HG02798 (cell line): ENCODE measurements around the gene STXBP6.
"Not testable (repeated sequence)": the region's sequence is repeated elsewhere in the genome, so short reads cannot be mapped to it uniquely, and the experiment has no call there.

Experiments
- ATAC-seq: cut with Tn5 transposase; IDR thresholded peaks from one replicate; pipeline ENCODE4 v1.9.1; 2021; ENCODE audit warnings: mild to moderate bottlenecking; ENCODE audit not compliant: unreplicated experiment, poor library complexity

Gene STXBP6

DNA sequence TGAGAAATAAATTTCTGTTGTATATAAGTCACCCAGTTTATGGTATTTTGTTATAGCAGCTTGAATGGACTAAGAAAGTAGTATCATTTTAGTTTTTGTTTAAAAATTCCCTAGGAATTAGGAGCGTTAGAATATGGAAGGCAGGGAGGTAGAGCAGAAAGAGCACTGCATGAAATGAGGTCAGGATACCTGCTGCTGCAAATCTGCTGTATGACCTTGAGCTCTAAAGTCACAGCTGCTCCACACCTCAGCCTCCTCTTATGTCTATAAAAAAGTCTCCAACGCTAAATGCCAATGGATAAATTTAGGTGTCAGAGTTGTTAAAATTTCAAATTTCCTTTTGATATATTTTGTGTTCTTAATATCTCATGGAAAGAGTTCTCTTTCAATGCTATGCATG lies 235.0 kb downstream of the STXBP6 start:
- no peak for ATAC-seq

DNA sequence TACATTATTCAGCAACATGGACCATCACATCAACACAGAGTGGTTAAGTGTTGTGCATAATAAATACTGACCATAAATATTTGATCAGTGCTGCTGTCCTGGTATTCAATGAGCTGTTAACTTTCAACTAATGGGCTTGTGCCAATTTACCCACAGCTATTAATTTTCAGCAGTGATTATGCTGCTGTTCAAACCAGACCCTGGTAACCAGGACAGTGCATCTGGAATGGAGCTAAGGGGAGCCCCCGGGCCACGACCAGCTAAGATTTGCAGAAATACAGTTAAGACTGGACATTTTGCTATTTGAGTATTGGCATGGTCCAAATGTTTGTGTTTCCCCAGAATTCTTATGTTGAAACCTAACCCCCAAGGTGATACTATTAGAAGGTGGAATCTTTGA lies 235.6 kb downstream of the STXBP6 start:
- no peak for ATAC-seq

GRCh38 chr14:24813819-24814259 lies 236.1 kb downstream of the STXBP6 start:
- no peak for ATAC-seq

- ATAC-seq = no peak
These were observed 236.7 kb downstream of the STXBP6 start for GRCh38 chr14:24813089-24813815.

- ATAC-seq = no peak
These were observed 240.8 kb downstream of the STXBP6 start for GRCh38 chr14:24809135-24809534.

DNA sequence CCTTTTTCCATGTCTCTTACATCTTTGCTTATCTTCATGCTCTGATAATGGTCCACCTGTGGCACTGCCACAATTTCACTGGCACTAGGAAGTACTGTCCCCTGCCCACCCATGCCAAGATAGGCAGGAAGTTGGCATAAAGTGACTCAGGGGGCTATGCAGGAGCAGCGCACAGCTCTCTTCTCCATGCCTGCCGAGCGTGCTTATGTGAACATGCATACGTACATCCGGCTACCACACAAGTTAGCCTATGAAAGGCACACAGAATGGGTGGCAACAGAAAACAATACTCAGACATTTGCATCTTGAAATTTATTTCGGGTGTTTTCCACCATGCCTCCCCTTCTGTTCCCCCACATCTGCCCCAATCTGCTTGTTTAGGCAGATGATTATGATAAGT lies 241.5 kb downstream of the STXBP6 start:
- no peak for ATAC-seq

DNA sequence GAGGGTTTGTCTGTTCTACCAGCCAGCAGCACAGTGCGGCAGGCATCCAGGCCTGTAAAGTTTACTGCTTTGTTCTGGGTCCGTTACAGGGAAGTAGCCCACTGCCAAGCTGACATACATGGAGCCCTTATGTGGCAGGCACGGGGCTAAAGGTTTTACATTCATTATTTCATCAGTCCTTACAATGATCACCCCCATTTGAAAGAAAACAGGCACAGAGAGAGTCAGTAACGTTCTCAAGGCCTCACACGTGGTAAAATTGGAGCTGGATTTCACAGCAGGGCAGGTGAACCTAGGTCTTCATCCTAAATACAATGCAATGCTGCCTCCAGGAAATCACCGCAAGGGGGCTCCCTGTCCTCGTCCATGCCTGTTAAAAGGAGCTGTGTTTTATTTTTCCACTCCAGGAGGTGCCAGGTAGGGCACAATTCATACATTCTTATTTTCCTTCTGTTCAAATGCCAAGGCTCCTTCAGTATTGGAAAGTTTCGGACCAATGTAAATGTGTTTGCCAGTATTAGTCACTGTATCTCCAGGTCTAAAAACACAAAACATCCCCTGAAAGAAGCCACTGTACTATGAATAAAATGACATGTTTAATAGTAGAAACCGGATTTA lies 243.8 kb downstream of the STXBP6 start:
- peak; percentile 75 for ATAC-seq

DNA sequence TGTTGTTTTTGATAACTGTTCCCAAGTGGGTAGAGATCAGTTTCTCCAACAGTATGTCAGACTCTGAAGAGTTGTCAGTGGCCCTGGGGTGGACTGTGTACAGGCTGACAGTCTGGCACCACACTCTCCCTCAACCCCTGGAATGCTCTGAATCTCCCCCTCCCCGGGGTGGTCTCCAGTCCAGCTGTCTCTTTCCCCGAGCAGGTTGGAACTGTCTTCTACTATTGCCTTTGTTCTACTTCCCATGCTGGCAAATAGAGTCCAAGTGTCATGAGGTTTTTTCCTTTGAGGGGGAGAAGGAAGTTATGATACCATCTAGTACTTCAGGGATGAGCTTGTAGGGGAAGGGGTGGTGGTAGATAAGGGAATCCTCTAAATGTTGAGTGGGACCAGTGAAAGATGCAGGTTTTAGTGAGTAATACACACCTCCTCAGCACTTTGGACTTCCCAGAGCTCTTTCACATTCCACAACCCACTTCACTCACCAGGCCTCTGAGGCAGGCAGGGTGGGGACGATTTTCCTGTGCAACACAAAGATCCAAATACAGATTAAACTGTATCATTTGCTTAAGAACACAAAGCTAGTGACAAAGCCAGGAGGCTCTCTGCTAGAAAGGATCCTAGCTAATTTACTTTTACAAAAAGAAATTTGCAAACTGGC lies 245.3 kb downstream of the STXBP6 start:
- no peak for ATAC-seq

DNA sequence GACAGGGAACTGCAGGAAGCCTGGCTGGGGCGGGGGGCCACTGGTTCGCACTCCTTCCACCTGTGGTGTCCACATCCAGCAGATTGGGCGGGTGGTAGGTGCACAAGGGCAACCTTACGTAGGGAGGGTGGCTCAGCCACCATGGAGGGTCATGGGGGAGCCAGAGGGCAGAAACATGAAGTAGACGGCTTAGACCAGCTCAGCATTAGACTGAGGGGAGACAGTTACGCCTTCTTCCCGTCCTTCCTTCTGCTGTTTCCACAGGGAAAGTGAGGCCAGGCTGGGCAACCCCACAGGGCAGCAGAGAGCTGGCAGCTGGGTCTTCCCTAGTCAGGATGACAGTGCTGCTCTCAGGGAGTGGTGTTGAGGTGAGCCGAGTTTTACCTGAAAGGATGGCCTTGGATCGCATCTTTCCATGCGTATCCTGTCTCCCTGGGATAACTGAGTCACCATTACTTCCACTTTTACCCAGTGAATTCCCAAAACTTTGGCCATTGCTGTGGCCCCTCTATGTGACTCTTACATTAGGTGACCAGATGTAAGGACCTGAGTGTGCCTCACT lies 245.9 kb downstream of the STXBP6 start:
- ATAC-seq = no peak

DNA sequence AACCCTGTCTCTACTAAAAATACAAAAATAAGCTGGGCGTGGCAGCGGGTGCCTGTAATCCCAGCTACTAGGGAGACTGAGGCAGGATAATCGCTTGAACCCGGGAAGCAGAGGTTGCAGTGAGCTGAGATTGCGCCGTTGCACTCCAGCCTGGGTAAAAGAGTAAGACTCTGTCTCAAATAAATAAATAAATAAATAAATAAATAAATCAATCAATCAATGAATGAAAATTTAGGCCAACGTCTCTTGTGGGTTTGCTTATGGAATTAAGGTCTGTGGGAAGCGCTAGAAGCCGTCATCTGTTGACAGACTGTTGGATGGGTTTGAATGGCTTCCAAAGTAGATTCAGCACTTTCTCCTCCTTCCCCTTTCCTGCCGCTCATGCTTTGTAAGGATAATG lies 246.5 kb downstream of the STXBP6 start:
- not testable (repeated sequence) for ATAC-seq

GRCh38 chr14:24802236-24802635 lies 247.7 kb downstream of the STXBP6 start:
- ATAC-seq = no peak

- no peak for ATAC-seq
These were observed 248.9 kb downstream of the STXBP6 start for GRCh38 chr14:24801024-24801423.

- no peak for ATAC-seq
These were observed 251.0 kb downstream of the STXBP6 start for GRCh38 chr14:24798911-24799462.

- ATAC-seq = no peak
These were observed 254.5 kb downstream of the STXBP6 start for GRCh38 chr14:24795406-24795805.

DNA sequence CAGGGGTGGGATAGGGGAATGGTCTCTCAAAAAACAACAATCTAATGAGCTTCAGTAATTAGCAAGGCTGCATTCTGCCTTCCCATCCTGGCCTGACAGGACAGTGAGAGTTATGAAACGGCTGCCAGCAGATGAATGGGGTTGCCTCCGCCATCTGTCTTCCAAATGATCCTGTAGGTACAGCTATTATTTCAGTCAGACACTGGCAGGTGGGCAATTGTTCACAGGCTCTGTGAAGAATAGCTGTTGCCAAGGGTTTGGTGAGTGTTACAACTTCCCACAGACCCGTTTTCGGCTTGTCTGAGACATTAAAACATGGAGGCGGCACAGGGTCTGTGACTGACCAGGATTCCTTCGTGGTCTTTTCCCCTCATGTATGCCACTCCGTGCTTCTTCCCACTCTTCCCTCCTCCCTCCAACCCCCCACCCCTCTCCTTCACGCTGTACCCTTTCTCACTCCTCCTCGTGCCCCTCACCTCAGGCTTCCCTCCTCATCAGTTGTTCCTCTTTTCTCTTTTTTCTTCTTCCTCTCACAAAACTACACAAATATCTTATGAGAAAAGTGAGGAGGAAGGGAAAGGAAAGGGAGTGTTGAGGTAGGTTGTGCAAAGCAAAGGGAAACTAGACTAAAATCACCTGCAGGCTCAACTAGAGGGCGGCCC lies 255.2 kb downstream of the STXBP6 start:
- no peak for ATAC-seq

DNA sequence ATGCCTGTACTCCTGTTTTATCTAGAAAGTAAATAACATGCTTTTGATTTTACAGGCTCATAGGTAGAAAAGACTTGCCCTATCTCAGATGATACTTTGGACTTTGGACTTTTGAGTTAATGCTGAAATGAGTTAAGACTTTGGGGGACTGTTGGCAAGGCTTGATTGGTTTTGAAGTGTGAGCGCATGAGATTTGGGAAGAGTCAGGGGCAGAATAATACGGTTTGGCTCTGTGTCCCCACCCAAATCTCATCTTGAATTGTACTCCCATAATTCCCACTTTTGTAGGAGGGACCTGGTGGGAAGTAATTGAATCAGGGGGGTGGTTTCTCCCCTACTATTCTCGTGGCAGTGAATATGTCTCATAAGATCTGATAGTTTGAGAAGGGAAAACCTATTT lies 259.8 kb downstream of the STXBP6 start:
- no peak for ATAC-seq

DNA sequence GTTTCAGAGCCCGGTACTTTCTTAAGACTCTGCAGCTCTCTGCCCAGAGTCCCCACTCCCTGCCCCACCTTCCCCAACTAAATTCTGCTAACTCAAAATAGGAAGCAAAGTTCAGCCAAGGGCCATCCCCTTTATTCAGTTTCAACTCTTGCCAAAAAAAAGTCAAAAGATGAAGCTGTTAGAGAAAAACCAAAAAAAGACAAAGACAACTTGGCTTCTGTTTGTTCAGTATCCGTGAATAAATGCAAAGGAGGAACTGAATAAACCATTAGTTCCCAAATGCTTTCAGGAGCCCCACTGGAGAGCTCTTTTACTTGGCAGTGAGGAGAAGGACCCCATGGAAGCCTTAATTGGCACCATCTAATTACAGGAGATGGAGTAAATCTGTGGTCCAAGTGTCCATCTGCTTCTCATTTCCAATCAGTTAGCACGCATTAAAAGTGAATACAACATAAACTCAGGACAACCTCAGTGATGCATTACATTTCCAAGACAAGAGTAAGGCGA lies 260.5 kb downstream of the STXBP6 start:
- no peak for ATAC-seq

DNA sequence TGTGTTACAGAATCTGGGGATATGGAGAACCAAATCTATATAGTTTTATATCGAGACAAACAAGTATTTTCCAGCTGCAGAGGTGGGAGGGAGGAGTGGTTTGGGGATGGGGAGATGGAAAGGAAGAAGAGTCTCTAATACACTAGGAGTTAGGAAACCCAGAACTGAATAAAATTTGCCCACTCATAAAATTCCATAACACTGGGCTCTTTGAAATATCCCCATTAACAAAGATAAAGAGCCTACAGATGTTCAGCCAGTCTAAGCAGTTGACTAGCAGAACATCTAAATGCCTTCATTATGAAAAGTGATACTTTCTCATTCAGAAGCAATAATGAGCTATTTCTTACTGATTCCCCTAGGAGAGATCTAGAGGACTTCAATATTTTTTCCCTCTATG lies 264.2 kb downstream of the STXBP6 start:
- no peak for ATAC-seq

DNA sequence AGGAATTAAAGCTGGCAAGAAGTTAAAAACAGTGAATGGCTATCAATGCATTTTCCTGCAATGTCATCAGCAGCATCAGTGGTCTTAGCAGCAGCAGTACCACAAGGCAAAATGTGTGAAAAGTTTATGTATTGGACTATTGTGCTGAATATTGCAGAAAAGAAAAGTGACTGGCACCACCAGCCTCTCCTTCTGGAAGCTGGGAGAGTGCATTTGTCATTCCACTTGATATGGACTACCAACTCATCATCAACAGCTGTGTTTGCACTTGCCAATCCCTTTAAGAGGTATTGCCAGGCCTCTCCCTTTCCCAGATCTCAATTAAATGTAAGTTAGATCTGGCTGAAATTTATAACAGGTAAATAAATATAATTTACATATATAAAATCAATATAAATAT lies 265.0 kb downstream of the STXBP6 start:
- no peak for ATAC-seq

DNA sequence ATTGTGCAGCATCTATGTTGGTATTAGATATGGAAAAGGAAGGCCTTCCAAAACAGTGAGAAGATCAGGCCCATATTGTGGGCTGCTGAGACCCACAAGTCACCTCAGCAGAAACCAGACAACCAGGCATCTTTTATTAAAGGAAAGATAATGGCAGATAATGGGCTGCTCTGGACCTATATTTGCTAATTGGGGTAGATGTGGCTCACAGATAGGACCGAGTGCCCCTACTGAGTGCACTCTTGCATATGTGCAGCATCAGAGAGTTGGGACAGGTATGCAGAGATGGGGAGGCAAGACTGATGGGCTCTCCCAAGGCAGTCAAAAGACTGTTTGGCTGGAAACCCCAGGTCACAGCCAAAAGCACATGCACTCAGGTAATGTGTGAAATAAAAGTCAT lies 266.2 kb downstream of the STXBP6 start:
- no peak for ATAC-seq
